AG04449 (cell line): ENCODE results near the gene PRSS48.
"Not testable (repeated sequence)": the region's sequence is repeated elsewhere in the genome, so short reads cannot be mapped to it uniquely, and the experiment has no call there.

Experiments
- CTCF ChIA-PET: fragments of 350-600 bp; formaldehyde crosslinking; extraction: SDS; loops from one replicate; lab custom pipeline; 2021; ENCODE audit warnings: antibody characterized with exemption; lab: Yijun Ruan, JAX
- POLR2A ChIA-PET: fragments of 400-600, 350-600 bp; formaldehyde crosslinking; extraction: SDS; loops from one replicate; lab custom pipeline; 2020; ENCODE audit warnings: antibody characterized with exemption, inconsistent platforms; lab: Yijun Ruan, JAX
- DNase-seq: peaks from one replicate; pipeline ENCODE4 v3.0.0-alpha.2; 2010; ENCODE audit warnings: low read depth, low spot score
- H3K4me3 ChIP-seq: 2 replicates; pipeline ENCODE4 v1.5.1; 2011; ENCODE audit warnings: low read depth, mild to moderate bottlenecking, control low read depth, low read length
- TF ChIP-seq, protein P1 (sequence below): IDR thresholded peaks from one replicate; pipeline ENCODE4 v1.5.1; 2011; ENCODE audit warnings: mild to moderate bottlenecking, moderate library complexity, low read length, control low read depth, inconsistent platforms; ENCODE audit not compliant: insufficient read depth; ENCODE audit errors: missing control alignments

Gene PRSS48

DNA sequence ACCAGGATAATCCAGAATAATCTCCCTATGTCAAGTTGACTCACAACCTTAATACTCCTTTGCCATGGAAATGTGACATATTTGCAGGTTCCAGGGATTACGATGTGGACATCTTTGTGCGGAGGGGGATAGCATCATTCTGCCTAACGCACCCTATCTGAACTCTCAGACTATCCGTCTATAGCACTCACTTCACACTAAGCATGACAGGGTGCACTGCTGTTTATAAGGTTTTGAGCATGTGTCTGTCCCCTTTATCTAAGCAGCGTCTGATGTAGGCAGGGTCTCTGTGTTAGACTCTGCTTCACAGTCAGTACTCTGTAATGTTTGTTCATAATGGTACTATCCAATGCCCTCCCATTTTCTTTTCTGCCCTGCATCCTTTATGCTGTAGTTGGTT lies 43.4 kb upstream of the PRSS48 start:
- POLR2A ChIA-PET = no interaction called here
- no peak for DNase-seq
- TF ChIP-seq, protein P1, sequence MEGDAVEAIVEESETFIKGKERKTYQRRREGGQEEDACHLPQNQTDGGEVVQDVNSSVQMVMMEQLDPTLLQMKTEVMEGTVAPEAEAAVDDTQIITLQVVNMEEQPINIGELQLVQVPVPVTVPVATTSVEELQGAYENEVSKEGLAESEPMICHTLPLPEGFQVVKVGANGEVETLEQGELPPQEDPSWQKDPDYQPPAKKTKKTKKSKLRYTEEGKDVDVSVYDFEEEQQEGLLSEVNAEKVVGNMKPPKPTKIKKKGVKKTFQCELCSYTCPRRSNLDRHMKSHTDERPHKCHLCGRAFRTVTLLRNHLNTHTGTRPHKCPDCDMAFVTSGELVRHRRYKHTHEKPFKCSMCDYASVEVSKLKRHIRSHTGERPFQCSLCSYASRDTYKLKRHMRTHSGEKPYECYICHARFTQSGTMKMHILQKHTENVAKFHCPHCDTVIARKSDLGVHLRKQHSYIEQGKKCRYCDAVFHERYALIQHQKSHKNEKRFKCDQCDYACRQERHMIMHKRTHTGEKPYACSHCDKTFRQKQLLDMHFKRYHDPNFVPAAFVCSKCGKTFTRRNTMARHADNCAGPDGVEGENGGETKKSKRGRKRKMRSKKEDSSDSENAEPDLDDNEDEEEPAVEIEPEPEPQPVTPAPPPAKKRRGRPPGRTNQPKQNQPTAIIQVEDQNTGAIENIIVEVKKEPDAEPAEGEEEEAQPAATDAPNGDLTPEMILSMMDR = no peak
- H3K4me3 ChIP-seq = no peak overlapping the region
- CTCF ChIA-PET = no interaction called here

- POLR2A ChIA-PET, CTCF ChIA-PET, H3K4me3 ChIP-seq, DNase-seq: not testable (repeated sequence)
Measured at GRCh38 chr4:151235373-151235772, 41.6 kb upstream of the PRSS48 start.

DNA sequence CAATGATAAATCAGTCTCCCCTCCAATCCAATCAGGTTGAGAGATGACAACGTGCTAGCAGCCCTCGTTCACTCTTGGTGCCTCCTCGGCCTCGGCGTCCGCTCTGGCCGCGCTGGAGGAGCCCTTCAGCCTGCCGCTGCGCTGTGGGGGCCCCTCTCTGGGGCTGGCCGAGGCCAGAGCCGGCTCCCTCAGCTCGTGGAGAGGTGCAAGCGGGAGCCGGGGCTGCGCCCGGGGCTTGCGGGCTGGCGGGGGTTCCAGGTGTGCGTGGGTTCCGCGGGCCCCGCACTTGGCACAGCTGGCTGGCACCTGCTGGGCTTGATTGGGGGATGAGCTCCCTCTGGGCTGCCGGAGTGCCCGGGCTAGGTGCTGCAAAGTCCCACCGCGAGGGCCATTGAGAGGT lies 40.9 kb upstream of the PRSS48 start:
- TF ChIP-seq, protein P1 = no peak
- ChIA-PET CTCF (no interaction called here), POLR2A (no interaction called here)

DNA sequence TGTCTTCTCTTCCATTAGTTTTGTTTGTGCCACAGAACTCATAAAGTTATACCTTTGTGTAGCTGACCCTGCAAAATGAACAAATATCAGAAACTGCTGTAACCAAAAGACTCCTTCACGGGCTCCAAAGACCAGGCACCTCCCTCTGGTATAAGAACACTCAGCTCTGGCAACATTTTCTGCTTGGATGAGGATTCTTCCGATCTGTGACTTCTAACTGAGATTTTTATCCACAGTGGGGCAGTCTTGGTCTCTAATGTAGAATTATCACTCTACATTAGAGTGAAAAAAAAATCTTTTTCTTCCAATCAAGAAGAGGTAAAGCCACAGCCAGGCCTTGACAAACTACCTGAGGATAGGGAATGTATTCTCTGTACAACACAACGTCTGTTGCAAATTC lies 38.5 kb upstream of the PRSS48 start:
- no peak for DNase-seq
- TF ChIP-seq, protein P1 = no peak
- ChIA-PET POLR2A (no interaction called here), CTCF (interaction anchor here (1.8 kb wide), 1 partner anchor 9 kb away, joined by 5 read pairs; no protein-coding TSS in a partner anchor)
- H3K4me3 ChIP-seq = no peak overlapping the region

More for the DNA sequence above, 40.9 kb upstream of the PRSS48 start:
- DNase-seq = no peak
- no peak overlapping the region for H3K4me3 ChIP-seq

- no peak overlapping the region for H3K4me3 ChIP-seq
- POLR2A ChIA-PET = no interaction called here
- CTCF ChIA-PET = interaction anchor here (0.8 kb wide), 1 partner anchor 12 kb away, joined by 3 read pairs; no protein-coding TSS in a partner anchor
- TF ChIP-seq, protein P1 = no peak
- DNase-seq = no peak
Measured at GRCh38 chr4:151239608-151240007, 37.4 kb upstream of the PRSS48 start.

DNA sequence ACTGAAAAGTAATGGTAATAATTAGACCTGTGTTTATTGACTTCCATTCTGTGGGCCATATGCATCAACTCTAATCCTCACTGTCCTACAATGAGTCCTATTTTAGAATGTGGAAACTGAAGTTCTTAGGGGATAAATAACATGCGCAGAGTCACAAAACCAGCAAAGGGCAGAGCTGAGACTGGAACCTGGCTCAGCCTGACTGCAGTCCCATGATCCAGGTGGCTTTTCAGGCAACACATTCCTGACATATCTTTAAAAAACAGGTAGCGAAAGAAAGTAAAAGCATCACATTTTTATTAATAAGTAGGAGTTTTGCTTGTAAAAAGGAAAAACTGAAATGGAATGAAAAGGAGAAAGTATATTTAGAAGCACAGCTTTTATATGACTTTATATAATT lies 34.7 kb upstream of the PRSS48 start:
- no peak overlapping the region for H3K4me3 ChIP-seq
- CTCF ChIA-PET = no interaction called here
- TF ChIP-seq, protein P1 = no peak
- POLR2A ChIA-PET = no interaction called here
- no peak for DNase-seq

- ChIA-PET POLR2A (no interaction called here), CTCF (interaction anchor here (0.9 to 1.7 kb wide), 4 partner anchors 9 to 357 kb away, joined by 3 to 5 read pairs (median 4); no protein-coding TSS in a partner anchor)
- no peak overlapping the region for H3K4me3 ChIP-seq
- DNase-seq = no peak
- TF ChIP-seq, protein P1 = no peak
Measured at GRCh38 chr4:151246742-151247141, 30.2 kb upstream of the PRSS48 start.
